GM10266 (cell line): ENCODE measurements around the gene BTLA.

Experiments
- DNase-seq: peaks from one replicate; pipeline ENCODE4 v3.0.0; 2012; ENCODE audit errors: extremely low spot score
- TF ChIP-seq, protein P1 (sequence below): IDR thresholded peaks from 2 replicates; pipeline ENCODE4 v1.5.1; 2012; ENCODE audit warnings: mild to moderate bottlenecking, low read depth; ENCODE audit not compliant: control insufficient read depth, insufficient read depth; ENCODE audit errors: missing control alignments

The BTLA gene

DNA sequence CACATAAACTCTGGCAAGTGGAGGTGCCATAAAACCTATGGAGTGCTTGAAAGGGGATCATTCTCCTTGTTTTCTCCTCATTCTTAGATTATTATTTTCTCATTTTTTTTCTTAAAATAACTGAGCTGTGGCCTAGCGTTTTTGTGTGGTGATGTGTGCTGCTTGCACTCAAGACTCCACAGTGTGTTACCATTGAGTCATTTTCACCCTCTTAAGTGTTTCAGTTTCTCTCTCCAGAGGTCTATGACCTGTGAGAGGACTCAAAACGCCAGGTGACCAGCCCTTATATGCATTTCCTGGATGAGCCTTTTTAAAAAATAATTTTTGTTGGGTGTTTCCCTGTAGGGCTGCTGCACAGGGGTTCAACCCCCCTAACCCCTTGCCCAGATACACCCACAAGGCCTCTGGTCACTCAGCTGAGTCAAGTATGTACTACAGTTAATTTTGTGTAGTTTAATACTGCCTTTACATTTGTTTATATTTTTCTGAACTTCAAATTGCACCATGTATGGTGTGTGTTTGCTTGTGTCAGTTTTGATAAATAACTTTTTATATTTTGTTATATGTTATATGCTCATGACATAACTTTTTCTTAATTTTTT is 15.4 kb upstream of the BTLA start:
- peak; percentile 59 for DNase-seq
- TF ChIP-seq, protein P1, sequence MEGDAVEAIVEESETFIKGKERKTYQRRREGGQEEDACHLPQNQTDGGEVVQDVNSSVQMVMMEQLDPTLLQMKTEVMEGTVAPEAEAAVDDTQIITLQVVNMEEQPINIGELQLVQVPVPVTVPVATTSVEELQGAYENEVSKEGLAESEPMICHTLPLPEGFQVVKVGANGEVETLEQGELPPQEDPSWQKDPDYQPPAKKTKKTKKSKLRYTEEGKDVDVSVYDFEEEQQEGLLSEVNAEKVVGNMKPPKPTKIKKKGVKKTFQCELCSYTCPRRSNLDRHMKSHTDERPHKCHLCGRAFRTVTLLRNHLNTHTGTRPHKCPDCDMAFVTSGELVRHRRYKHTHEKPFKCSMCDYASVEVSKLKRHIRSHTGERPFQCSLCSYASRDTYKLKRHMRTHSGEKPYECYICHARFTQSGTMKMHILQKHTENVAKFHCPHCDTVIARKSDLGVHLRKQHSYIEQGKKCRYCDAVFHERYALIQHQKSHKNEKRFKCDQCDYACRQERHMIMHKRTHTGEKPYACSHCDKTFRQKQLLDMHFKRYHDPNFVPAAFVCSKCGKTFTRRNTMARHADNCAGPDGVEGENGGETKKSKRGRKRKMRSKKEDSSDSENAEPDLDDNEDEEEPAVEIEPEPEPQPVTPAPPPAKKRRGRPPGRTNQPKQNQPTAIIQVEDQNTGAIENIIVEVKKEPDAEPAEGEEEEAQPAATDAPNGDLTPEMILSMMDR: no peak

DNA sequence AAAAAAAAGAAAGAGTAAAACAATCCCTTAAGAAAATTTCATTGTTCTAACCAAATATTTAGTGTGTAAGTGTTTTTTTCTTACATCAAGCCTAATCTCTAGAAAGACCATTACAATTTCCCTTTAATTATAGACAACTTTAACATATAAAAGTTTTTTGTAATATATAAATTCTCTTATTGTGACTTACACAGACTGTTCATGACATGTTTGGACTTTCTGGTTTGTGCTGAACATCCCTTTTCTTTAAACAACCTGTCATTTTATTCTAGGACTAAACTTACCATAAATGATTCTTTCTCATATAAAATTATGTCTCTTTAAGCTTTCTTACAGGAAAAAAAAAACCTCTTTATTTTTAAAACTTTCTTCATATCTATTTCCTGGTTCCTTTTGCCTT is 13.0 kb upstream of the BTLA start:
- no peak for DNase-seq

DNA sequence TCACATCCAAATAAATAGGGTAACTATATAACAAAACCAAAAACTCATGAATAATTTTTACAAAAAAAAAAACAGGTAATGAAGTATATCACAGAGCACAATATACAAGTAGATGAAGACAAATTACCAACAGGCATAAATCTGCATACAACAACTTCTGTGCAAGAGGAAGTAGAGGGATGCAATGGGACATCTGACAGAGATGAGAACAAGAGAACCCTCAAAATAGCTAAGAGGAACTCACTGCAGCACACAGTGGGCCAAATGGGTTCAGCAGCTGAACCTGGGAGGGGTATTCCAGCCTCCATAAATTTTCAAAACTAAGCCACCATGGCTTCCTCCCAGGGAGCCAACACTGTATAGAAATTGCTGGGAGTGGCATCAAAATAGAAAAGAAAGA is 9.6 kb upstream of the BTLA start:
- DNase-seq: no peak
- TF ChIP-seq, protein P1: no peak

More for the DNA sequence above, 13.0 kb upstream of the BTLA start:
- TF ChIP-seq, protein P1: no peak

DNA sequence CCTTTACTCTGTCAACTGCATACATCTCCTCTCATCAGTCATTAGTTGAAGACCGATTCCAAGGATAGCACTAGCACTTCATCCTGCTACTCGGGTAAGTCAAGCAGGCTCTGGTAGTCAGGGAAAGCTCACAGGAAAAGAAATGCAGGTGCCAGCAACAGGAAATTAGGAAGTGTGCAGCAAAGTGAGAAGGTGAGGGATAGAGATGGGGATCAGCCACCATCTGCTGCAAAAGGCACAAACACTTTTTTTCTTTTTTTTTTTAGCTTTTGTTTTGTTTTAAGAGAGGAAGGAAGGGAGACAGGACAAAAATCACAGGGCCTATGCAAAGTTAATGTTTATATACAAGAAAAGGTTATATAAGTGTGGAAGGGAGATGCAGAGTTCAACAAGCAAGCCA is 9.0 kb upstream of the BTLA start:
- DNase-seq: no peak
- TF ChIP-seq, protein P1: no peak

DNA sequence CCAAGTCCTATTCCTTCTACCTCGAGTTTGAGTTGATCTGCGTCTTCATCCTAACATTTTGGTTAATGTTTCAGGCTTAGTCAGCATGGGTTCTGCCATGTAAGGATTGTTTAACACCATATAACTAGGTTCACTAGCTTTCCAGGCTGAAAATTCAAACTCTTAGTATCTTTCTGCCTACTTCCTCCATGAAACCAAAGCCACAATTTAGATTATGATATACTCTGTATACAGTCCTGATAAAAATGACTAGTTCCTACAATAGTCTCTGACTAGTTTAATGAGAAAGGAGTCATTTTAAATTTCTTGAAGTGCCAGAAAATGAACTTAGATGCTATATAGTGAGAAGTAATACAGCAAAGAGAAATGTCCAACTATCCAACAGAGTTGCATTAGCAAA is 6.6 kb upstream of the BTLA start:
- TF ChIP-seq, protein P1: no peak

DNA sequence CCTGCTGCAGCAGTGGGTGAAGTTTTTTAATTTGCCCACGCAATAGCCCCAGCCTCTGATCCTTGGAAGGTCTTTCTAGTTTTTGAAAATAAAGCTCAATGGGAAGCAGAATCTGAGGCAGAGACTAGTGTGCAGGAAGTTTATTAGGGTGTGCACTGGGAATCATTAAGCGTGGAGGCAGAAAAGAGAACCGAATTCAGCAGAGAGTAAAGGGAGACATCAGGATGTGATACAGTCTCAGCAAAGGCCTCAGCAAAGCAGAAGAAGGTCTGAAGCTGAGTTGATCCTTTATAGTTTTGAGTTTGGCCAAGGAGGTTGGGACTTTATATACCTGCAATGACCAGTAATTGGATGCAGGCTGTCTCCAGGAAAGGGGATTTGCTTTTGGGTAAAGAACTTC is 4.9 kb upstream of the BTLA start:
- TF ChIP-seq, protein P1: no peak
- DNase-seq: no peak

More for the DNA sequence above, 6.6 kb upstream of the BTLA start:
- DNase-seq: no peak

DNA sequence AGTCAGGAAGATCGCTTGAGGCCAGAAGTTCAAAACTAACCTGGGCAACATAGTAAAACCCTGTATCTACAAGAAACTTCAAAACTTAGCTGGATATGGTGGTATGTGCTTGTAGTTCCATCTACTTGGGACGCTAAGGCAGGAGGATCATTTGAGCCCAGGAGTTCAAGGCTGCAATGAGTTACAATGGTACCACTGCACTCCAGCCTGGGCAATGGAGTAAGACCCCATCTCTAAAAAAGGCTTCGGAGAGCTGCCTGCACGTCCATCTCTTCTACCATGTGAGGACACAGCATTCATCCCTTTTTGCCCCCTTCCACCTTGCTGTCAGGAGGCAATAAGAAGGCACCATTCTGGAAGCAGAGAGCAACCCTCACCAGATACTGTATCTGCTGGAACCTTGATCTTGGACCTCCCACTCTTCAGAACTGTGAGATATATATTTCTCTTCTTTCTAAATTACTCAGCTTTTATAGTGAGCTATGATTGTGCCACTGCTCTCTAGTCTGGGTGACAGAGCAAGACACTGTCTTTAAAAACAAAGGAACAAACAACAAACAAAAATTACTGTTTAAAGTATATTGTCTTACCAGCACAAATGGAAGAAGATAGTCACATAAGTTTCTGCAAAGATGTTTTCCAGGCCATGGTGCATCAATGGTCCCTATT is 4.2 kb upstream of the BTLA start:
- DNase-seq: no peak
- TF ChIP-seq, protein P1: no peak
